Measurements from ENCODE around the gene DDX31.

DDX31 gene

GRCh38 chr9:132560616-132561202 is 109.1 kb downstream of the DDX31 start:
- no peak for DNase-seq (ENCODE audit: low read depth)
- TF ChIP-seq CTCF (IDR thresholded peaks at IDR 0.05; ENCODE audit: low read depth, low read length, missing control alignments), result no peak
- no peak overlapping the region for H3K4me3 ChIP-seq (ENCODE audit: low read depth, low read length)

GRCh38 chr9:132559711-132560110 is 110.1 kb downstream of the DDX31 start:
- DNase-seq (ENCODE audit: low read depth), result no peak
- no peak for TF ChIP-seq CTCF (IDR thresholded peaks at IDR 0.05; ENCODE audit: low read depth, low read length, missing control alignments)

GRCh38 chr9:132557159-132557558 is 112.6 kb downstream of the DDX31 start:
- H3K4me3 ChIP-seq (ENCODE audit: low read depth, low read length), result no peak overlapping the region
- no peak for DNase-seq (ENCODE audit: low read depth)
- TF ChIP-seq CTCF (IDR thresholded peaks at IDR 0.05; ENCODE audit: low read depth, low read length, missing control alignments), result no peak

More at GRCh38 chr9:132559711-132560110, 110.1 kb downstream of the DDX31 start:
- no peak overlapping the region for H3K4me3 ChIP-seq (ENCODE audit: low read depth, low read length)

- H3K4me3 ChIP-seq (ENCODE audit: low read depth, low read length), result no peak overlapping the region
These were observed 113.1 kb downstream of the DDX31 start for GRCh38 chr9:132556714-132557113.

GRCh38 chr9:132556235-132556634 is 113.5 kb downstream of the DDX31 start:
- no peak overlapping the region for H3K4me3 ChIP-seq (ENCODE audit: low read depth, low read length)
- DNase-seq (ENCODE audit: low read depth), result no peak
- no peak for TF ChIP-seq CTCF (IDR thresholded peaks at IDR 0.05; ENCODE audit: low read depth, low read length, missing control alignments)

More at GRCh38 chr9:132556714-132557113, 113.1 kb downstream of the DDX31 start:
- TF ChIP-seq CTCF (IDR thresholded peaks at IDR 0.05; ENCODE audit: low read depth, low read length, missing control alignments), result no peak
- DNase-seq (ENCODE audit: low read depth), result no peak

GRCh38 chr9:132555528-132555927 is 114.3 kb downstream of the DDX31 start:
- H3K4me3 ChIP-seq (ENCODE audit: low read depth, low read length), result no peak overlapping the region
- no peak for DNase-seq (ENCODE audit: low read depth)
- no peak for TF ChIP-seq CTCF (IDR thresholded peaks at IDR 0.05; ENCODE audit: low read depth, low read length, missing control alignments)

- no peak for TF ChIP-seq CTCF (IDR thresholded peaks at IDR 0.05; ENCODE audit: low read depth, low read length, missing control alignments)
- no peak for DNase-seq (ENCODE audit: low read depth)
- H3K4me3 ChIP-seq (ENCODE audit: low read depth, low read length), result no peak overlapping the region
These were observed 115.0 kb downstream of the DDX31 start for GRCh38 chr9:132554755-132555154.

Measured in GM12864 (cell line).